HG03378 (cell line): ENCODE data around the gene GPR151.
"Not testable (repeated sequence)": the region's sequence is repeated elsewhere in the genome, so short reads cannot be mapped to it uniquely, and the experiment has no call there.

ENCODE experiments used
- ATAC-seq: cut with Tn5 transposase; IDR thresholded peaks from one replicate; pipeline ENCODE4 v1.9.1; 2021; ENCODE audit warnings: mild to moderate bottlenecking, moderate library complexity; ENCODE audit not compliant: unreplicated experiment

The GPR151 gene

GRCh38 chr5:146516151-146516475 lies at the start of gene GPR151:
TSS of gene GPR151 (minus strand) at chr5:146516190. CDS start at chr5:146516113, 77 bp downstream.
- no peak for ATAC-seq

DNA sequence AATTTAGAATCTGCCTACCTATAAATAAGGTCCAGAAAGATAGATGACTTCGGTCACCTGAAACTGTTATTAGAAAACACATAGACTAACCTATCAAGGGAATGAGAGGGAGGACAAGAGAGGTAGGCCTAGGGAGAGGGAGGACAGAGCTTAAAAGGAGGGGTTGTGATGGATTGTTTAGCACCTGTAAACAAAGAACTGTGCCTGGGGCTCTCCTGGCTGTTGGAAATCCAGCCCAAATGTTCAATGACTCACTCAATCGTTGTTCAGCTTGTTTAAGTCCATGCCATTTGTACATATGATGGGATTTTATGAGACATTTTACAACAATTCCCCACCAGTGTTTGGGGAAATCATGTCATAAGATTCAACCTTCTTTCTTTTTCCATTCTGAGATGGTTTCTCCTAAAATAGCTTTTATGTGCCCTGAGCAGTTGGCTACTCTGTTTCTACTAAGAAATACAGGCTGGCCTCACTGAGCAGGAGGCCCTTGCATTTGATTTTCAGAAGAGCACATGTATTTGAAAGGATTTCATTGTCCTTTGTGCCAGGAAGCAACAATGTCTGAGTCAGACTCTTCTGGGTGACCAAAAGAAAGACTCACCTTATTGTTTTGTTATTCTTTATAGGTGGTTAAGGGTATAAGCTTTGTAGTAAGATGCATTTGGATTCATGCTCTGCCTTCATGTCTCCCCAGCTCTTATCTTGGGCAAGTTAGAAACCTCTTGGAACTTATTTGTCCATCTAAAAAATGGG lies 48.2 kb upstream of the GPR151 start:
- ATAC-seq = no peak

DNA sequence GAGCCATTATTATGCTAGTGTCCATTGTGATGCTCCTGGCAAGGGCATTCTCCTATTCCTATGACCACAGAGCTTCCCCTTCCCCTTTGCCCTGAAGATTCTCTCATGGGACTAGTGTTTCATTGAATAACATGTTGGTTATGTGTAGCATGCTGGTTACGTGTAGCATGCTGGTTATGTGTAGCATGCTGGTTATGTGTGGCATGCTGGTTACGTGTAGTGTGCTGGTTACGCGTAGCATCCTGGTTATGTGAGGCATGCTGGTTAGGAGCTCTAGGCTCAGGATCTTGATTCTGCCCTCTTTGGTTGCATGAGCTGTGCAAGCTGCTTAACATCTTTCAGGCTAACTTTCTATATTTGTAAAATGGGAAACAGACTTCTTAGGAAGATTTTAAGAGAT lies 46.5 kb upstream of the GPR151 start:
- ATAC-seq = no peak

- no peak for ATAC-seq
These were observed 45.7 kb upstream of the GPR151 start for GRCh38 chr5:146561711-146562110.

GRCh38 chr5:146560205-146560812 lies 44.3 kb upstream of the GPR151 start:
- ATAC-seq = no peak

DNA sequence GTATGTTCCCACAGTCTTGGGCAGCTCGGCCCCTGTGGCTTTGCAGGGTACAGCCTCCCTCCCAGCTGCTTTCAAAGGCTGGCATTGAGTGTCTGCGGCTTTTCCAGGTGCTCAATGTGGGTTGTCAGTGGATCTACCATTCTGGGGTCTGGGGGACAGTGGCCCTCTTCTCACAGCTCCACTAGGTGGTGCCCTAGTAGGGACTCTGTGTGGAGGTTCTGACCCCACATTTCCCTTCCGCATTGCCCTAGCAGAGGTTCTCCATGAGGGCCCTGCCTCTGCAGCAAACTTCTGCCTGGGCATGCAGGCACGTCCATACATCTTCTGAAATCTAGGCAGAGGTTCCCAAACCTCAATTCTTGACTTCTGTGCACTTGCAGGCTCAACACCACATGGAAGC lies 40.9 kb upstream of the GPR151 start:
- ATAC-seq = not testable (repeated sequence)

GRCh38 chr5:146553446-146553845 lies 37.5 kb upstream of the GPR151 start:
- ATAC-seq = no peak

DNA sequence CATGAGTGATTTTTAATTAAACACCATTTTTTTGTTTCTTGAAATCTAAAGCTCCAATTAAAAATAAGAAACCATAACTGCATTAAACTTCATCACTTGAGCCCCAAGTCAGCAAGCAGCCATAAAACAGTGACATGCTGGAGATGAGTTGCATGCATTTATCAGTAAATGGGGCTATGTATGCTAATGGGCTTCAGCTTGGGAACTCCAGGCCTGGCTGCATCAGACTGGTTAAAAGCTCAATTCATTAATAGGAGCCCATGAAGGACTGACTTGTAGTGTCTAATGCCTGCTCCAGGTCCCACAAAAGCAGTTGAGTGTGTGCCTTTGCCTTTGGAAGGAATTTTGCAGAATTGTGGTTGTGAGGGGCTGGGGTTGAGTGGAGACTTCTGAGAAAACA lies 33.6 kb upstream of the GPR151 start:
- no peak for ATAC-seq

- no peak for ATAC-seq
These were observed 32.9 kb upstream of the GPR151 start for GRCh38 chr5:146548781-146549449.

DNA sequence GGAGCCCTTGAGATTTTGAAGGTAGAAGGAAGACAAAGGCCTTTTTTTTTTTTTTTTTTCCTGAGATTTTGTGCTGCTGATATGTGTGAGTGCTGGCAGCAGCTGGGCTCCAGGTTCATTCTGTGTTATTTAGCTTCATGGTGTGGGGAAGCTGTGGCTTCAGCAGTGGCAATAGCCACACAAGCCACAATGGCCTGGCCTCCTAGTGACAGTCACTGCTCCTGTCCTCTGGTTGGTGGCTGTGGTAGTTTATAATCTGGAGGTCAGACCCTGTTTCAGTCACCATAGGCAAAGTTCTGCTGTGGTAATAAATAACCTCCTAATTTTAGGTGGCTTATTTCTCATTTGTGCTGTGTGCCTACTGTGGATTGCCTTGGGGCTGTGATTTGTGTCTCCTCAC lies 28.2 kb upstream of the GPR151 start:
- ATAC-seq = no peak

DNA sequence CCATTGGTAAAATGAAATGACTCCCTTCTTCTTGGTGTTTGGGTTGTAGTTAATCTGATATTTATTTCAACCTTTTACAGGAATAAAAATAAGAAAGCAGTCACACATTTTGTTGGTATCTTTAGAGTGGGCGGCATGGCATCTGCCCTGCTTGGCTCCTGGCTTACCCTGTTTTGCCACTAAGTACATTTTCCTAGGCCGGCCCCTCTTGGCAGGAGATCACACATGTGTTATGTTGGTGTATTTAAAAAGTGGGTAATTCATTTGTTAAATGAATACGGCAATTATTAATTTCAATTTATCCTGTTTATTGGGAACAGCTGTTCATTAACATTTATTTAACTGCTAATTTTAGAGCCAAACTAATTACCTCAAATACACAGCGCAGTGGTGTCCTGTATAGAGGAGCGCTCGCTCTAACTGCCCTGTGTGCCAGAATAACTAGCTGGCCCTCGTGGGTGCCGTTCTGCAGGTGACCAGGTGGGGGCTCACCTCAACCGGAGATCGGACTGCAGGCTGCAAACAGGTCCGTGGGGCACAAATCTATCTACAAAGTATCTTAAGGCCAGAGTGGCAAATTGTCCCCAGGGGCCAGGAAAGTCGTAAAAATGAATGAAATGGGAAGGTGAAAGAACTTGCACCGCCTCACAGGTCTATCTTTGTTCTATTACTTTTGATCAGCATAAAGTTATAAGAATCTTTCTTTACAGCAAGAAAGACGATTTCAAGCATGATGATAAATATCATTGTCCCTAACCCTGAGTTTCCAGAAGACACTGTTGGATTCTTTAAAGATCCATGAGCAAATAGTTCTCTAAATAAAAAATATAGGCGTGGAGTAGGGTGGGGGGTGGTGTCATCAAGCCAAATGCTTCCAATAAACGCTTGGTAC lies 26.2 kb upstream of the GPR151 start:
- peak; percentile 97 for ATAC-seq

DNA sequence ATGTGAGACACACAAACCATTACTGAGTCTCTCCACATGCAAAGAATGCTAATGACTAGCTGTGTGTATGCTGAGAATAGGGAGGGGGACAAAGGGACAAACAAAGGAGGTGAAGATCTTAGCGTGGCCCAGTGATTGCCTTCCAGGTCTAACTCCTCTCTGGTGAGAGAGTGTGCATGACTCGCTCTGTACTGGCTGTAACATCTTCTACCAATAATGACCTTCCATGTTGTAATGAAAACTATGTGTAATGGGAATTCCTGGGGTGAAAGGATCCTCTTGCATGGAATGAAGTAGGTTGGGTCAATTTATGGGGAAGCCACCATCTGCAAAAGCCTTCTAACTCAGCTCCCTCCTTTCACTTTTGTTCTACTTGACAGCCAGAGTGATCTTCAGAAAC lies 24.4 kb upstream of the GPR151 start:
- no peak for ATAC-seq

DNA sequence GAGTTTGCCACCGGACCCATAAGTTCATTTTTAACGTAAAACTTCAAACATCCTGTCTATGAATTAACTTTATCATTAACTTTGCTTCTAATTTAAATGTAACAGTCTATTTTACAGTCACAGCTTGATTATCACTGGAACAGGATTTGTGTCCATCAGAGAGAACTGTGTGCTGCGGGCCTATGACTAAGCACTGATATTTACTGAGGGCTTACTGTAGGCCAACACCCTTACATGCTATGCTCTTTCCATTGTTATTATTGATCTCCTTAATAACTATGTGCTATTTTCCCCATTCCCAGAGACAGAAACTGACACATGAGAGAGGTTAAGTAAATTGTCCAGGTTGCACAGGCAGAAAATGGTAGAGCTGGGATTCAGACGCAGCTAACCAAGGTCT lies 24.0 kb upstream of the GPR151 start:
- no peak for ATAC-seq

- ATAC-seq = no peak
These were observed 22.4 kb upstream of the GPR151 start for GRCh38 chr5:146538432-146538831.

DNA sequence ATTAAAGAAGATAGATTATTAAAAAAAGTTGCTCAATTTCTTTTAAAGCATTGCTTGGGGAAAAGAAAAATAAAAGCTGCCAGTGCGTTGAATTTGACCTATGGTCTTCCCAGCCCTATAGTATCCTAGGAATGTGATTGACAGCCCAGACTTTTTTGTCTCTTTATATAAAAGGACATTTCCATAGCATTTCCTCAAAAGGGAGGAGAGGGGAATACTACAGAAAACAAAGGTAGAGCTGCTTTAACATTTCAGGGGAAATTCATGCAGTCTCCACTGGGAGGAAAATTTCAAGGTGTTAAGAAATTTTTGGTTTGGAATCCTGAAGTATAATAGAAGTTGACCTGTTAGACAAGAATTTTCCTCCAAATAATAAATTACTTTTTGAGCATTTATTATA lies 17.9 kb upstream of the GPR151 start:
- ATAC-seq = no peak

DNA sequence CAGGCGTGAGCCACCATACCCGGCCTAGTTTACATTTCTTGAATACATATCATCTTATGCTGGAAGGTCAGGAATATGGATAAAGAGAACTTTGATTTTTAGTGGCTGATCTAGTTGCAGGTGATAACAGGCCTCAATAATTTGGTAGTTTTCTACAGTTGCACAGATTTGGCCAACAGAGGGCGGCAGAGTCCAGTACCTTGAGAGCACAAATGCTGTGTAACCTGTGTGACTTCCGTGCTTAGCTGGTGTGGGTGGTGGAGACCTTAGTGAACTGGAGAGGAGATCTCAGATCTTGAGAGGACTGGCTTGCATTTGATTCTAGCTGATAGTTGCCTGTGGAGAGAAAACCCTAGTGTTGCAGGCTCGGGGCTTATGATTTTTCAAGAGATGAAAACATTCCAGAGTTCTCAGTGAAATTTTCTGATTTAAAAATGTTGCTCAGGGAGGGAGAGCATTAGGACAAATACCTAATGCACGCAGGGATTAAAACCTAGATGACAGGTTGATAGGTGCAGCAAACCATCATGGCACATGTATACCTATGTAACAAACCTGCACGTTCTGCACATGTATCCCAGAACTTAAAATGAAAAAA lies 17.4 kb upstream of the GPR151 start:
- ATAC-seq = peak; percentile 97

GRCh38 chr5:146529984-146530383 lies 14.0 kb upstream of the GPR151 start:
- ATAC-seq = peak; percentile 64

GRCh38 chr5:146528236-146528635 lies 12.2 kb upstream of the GPR151 start:
- no peak for ATAC-seq

- no peak for ATAC-seq
These were observed 11.8 kb upstream of the GPR151 start for GRCh38 chr5:146527785-146528184.

DNA sequence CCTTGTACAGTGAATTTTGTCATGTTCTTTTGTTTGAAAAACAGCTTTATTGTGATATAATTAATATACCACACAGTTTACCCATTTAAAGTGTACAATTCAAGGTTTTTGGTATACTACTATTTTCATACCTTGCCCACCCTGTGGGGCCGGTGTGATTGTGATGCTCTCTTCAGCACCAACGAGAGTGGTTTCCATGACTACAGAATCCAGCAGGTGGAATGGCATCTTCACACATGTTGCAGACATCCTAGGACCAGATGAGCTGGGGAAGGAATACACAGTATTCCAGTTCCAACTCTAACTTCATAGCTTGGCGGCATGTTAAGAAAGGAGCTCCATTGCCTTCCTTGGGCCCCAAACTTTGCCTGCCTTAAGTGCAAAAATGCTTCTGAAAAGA lies 7.7 kb upstream of the GPR151 start:
- ATAC-seq = no peak
